TTC549 (cell line): ENCODE results near the gene PHF13.

Experiments used
- FAIRE-seq: peaks from 2 replicates; lab custom pipeline; 2012; peaks lifted over from hg19 to GRCh38; lab: Jason Lieb, UNC

Gene PHF13

DNA sequence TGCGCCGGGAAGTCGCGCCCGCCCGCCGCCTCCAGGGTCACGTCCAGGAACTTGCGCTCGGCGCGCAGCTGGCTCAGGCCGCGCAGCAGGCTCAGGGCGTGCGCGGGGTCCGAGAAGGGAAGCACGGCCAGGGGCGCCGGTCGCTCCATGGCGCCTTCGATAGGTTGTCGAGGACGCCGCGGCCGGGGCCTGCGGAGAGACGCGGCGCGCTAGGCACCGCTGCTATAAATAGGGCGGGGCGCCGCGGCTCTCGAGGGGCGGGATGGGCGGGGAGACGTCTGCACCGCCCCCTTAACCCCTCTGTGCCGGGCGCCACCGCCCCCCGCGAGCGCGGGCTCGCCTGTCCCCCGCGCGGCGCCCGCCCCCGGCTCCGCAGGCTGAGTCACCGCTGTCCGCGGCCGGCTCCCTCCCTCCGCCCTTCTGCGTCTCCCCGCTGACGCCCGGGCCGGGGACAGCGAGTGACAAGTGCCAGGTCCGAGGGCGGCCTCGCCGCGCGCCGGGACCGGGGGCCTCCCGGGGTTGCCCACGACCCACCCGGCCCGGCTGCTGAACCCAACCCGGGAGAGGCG is 10.8 kb upstream of the PHF13 start, which contains the start of gene KLHL21:
Gene KLHL21, minus strand, starts transcription at position 201 of the 569 bp plus-strand sequence. Its CDS starts 52 bp downstream, at position 149.
- FAIRE-seq: no peak

DNA sequence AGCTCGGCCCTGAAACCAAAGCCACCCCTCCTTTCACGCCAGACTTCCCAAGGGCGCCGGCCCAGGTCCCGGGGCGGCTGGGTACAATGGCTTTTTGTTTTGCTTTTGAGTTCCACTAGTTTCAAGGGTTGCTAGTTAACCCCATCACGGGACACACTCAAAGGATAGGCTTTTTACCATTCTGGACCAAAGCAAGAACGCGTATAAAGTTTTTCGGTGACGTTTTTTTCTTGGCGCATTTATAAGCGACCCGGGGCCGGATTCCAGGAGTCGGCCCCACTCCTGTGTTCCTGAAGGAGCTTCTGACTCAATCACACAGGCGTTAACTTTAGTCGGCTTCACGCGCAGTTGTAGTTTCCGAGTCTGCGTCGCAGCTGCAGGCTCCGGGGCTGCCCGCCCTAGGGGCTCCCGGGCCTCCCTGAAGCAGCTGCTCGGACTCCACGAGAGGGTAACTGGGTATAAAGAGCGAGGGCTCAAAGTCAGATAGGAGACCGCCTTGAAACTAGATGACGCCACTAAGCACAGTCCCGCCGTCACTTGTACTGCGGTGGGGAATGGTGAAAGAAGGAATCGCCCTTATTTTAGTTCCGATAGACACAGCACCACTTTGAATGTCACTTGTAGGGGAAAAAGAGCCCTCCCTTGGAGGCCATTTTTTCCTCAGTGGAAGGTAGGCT is 10.2 kb upstream of the PHF13 start:
- no peak for FAIRE-seq

DNA sequence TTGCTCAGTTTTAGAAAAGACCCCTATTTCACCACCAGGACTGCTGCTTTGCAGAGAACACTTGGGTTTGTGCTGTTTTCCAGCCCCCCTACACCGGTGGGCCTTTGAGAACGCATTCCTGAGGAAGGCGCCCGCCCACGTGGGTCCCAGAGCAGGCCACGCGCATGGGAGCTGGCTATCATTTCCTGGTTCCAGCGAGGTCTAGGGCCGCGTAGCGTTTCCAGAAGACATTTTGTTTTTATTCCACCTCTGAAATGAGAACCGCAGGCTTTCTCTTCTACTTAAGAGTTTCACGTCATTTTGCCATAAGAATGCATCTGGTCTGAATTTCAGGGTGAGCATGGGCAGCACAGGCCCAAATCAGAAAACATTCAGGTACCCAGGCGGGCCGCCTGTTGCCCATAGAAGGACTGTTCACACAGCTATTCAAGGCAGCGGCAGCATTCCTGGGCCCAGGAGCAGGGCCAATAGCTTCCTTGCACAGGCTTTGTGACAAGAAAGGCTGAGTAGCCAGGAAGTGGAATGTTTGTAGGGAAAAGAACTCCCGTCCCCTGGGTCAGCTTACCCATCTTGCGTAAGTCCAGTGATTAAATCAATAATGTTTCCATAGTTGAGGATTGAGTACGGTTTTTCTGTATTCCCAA is 9.5 kb upstream of the PHF13 start:
- no peak for FAIRE-seq

DNA sequence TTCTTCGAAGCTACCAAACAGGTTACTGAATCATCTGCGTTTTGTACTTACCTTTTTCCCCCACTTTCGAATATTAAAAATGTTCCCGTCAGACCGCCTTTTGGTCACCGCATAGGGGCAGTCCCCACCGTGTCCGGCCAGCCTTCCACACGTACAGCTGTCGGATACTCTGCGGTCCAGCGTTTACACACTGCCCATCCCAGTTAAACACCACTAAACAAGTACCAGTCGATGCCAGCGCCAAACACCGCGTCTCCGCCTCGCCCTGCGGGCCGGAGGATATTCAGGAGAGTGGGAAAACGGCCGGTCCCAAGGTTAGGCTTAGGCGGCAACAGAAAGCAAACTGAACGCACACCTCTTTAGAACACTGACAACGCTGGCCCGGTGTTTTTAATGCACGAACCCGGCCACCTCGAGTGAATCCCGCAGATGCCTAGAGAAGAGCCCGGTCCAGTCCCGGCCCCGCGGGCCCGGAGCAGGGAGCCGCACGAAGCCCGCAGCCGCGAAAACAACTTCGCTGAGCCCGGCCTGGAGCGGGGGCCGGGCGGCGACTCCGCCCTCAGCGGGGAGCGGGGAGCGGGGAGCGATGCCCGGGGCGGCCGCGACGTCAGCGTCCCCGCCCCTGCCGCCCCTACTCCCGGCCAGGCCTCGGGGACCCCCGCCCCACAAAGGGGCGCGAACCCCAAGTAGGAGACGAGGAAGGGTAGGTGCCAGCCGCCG is 730 bp upstream of the PHF13 start:
- no peak for FAIRE-seq

DNA sequence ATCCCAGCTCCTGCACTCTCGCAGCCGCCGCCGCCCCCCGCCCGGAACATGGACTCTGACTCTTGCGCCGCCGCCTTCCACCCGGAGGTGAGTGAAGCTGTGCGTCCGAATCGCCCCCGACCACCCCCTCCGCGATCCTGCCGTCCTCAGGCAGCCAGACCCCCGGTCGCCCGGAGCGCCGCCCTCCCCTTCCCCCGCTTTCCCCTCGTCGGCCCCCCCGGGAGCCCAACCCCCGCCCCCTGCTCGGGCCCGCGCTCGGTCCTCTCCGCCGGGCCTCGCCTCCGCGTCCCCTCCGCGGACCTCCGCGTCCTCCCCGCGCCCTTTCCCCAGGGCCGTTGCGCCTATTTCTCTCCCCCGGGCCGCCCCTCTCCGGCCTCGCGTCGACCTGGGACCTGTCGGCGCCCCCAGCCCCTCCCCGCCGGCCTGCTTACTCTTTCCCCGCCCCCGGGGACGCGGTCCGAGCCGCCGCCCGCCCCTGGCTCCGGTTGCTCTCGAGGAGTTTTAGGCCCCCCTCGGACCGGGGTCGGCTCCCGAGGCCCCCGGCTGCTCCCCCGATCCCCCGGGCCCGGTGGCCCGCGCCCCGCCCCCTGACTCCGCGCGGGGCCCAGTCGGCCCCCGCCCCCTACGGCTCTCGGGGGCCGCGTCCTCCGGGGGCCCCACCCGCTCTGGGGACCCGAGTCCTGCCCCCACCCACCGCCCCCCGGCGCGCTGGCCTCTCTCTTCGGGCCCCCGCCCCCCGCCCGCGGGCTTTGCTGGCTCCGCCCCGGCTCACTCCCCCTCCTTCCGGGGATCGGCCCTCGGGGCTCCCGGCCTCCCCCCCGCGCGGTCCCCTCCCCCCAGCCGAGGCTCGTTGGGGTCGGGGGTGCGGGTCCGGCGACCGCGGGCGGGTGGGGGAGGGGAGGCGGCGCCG is 743 bp downstream of the PHF13 start:
- FAIRE-seq: no peak

DNA sequence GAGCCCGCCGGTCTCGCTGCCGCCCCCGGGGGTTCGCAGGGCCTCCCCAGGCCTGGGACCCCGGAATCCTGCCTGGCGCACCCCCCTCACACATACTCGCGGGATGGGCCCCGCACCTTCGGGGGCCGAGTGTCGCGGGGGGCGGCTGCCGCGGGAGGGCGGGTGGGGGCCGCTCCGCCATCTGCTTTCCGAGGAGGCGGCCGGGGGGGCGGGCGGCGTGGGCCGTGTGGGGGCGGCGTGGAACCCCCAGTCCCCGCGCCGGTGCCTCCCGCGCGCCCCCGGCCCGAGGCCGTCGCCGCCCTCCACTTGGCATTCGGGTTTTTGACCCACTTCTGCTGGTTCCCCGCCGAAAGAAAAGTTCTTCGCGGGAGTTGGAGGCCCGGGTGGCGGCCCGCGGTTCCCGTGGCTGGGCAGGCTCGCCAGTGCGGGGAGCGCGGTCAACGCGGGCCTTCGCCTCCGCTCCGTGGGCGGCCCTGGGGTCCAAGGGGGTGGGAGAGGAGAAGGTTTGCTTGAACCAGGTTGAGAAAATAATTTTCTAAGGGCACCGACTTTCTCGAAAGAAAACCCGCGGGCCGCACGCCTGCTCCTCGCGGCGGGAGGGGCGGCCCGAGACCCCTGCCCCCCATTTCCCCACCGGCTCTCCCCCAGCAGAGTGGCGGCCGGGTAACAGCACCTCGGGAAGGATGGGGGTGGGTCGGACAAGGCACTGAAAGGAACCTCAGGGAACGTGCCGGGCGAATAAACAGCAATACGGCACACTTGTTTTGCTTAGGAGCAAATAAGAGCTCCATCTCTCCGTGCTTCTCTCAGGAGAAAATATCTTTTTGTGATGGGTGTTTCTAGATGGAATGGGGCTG is 1.6 kb downstream of the PHF13 start:
- no peak for FAIRE-seq

DNA sequence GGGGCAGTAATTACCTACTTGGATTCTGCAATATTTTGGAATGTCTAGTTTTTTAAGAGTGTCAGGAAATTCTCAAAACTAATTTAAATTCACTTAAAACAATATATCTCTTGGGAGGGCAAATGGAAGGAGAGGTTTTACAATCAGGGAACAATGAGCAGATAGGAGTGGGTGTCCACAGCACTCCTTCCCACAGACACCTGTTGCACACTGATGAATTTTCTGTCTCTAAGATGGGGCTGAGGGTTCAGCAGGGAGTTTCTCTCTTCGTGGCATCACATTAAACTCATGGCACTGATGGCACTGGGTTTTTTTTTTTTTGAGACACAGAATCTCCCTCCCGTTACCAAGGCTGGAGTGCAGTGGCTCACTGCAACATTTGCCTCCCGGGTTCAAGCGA is 5.5 kb downstream of the PHF13 start:
- no peak for FAIRE-seq

DNA sequence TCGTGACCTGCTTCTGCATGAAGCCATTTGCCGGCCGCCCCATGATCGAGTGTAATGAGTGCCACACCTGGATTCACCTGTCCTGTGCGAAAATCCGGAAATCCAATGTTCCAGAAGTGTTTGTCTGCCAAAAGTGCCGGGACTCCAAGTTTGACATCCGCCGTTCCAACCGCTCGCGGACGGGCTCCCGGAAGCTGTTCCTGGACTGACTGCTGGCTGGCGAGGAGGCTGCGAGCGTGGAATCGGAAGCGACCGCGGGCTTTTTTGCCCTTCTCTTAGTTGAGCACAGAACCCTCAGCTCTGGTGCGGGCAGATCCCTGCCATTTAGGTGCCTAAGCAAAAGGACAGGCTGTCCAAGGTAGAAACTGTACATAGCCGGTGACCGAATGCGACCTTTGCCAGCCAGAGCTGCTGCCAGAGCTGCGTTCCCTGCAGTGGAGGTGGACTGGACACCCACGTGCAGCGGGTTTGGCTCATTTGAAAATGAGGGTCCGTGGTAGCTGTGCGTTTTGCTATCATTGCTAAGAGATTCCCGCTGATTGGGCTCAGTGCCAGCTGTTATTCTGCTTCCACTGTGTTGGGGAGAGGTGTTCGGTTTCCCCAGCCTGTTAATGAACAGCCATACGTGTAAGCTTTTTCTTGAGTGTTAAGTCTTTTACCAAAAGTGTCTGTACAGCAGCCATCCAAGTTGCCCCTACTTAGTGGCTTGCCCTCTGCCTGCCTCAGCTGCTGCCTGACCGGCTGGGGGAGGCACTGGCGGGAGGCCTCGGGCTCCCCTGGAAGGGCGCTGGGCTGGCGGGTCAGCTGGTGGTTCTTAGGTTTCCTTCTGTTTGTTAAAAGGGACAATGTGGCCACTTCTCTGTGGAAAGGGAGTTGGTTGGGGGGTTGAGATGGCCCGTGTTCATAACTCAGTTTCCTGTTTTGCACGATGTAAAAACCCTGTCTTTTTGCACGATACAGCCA is 8.2 kb downstream of the PHF13 start:
- no peak for FAIRE-seq

DNA sequence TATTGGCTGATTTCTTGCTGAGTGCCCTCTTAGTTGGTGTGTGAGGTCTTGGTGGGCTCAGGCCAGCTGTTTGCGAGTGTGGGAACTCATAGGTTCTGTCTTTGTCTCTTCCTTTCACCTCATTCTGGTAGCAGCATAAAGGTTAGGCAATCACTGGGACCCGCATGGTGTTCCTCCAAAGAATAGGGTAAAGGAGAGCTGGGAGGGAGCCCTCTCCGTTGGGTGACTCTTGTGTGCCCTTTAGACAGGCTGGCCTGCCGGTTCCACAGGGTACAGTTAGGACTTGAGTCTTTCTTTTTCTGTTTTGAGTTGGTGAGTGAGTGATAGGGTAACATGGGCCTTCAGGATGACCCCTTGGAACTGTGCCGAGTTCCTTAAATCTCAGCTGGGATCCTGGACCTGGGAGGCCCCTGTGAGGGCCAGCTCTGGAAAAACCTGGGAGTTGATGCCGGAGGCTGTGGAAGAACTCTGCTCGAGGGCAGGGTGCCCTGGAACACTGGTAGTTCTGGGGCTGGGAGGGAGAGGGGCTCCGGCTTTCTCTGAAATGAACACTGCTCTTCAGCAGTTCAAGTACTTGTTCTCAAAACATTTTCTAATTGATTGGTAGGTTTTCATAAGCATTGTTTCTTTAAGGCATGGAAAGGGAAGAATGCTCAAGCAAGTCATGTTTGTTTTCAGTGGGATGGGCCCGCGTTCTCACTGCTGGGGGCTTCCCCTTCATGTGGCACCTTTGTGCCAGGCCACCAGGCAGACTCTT is 9.0 kb downstream of the PHF13 start:
- no peak for FAIRE-seq

DNA sequence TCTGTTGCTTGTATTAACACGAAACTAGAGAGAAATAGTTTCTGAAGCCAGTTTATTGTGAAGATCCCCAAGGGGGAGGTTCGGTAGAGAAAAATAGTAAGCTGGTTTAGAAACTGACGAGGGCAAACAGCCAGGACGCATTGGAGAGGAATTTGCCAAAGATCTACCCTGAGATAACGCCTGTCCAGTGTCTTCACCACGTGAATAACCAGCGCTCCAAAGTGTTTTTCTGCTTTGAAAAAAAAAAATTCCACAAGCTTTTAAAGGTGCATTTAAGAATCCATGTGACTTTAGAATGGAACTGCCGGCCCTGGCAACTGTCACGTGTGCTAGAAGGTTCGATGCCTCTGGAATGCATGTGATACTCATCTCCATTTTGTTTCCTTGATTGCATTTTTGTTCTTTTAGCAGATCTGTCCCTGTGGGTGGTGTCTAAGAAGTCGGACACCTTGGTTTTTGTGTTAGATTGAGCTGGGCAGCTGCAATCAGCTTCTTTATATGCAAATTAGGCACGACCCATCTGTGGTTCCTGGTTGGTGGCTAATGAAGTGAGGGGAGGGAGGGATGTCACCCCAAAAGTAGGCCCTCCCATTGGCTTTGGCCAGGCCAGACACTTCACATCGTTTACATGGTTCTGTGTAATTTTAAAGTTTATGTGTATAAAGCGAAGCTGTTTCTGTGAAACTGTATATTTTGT is 9.9 kb downstream of the PHF13 start:
- FAIRE-seq: no peak

DNA sequence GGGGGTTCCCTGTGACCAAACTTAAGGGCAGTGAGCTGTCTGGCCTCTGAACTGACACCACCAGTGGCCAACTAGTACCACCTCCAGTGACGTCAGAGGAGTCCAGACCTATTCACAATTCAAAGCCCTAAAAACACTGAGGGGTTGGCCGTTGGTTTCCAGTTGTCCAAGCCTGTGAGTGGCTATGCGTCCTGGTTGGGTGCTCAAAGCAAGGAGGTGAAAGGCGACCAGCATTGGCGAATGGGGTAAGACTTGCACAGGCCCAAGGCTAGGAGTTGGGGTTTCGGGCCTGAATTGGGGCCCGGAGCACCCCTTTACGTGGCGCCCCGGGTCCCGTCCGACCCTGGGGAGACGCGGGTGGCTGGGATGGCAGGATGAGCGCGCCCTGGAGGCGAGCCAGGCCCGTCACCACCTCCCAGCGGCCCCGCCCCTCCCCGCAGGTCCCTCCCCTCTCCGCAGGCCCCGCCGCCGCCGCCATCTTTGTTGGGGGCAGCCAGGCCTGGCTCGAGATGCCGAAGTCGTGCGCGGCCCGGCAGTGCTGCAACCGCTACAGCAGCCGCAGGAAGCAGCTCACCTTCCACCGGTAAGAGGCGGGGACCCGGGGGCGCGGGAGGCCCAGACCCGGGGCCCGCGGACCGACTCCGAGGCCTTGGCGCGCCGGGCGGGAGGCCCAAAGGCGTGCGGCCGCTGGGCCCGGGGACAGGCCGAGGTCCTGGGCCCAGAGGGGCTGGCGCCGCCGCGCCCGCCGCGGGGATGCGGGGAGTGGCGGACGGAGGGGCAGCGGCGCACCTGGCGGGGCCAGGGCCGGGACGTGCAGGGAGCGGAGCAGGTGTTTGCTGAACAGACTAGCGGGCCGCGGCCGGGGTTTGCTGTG is 11.4 kb downstream of the PHF13 start, which contains the start of gene THAP3:
Gene THAP3, plus strand, starts transcription at position 159 of the 874 bp plus-strand sequence. Its CDS starts 351 bp downstream, at position 510.
- no peak for FAIRE-seq

DNA sequence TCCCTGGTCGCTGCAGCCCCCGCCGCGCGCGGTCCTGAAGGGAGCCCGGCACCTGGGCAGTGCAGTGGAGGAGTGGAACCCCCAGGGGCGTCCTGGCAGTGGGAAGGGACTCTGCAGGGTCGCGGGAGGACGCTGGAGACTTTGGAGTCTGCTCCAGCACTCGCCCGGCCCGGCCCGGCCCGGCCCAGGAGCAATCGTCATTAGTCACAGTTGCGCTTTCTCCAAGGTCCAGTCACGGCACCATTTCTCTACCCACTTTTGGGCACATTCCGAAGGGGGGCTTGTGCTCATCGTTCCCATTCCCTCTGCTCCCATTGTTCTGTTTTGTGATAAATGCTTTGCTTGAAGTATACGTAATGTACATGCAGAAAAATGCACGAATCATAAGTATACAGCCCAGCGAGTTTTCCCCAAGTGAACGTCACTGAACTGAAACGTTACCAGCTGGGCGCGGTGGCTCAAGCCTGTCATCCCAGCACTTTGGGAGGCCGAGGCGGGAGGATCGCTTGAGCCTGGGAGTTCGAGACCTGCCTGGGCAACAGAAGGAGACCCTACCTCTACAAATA is 12.1 kb downstream of the PHF13 start:
- no peak for FAIRE-seq

DNA sequence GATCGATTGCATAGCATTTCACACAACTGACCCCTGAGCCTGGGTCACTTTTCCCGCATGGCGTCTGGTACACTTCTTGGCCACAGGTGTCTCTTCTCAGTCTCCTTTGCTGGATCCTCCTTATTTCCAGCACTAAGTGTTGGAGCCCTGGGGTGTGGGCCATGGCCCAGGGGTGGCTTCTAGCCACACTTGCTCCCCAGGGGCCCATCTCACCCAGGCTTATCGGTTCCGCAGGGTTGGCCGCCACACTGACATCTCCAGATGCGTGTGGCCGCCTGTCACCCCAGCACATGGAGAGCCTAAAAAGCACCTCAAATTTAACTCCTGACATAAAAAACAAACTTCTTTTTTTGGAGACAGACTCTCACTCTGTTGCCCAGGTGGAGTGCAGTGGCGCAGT is 13.5 kb downstream of the PHF13 start:
- FAIRE-seq: no peak

DNA sequence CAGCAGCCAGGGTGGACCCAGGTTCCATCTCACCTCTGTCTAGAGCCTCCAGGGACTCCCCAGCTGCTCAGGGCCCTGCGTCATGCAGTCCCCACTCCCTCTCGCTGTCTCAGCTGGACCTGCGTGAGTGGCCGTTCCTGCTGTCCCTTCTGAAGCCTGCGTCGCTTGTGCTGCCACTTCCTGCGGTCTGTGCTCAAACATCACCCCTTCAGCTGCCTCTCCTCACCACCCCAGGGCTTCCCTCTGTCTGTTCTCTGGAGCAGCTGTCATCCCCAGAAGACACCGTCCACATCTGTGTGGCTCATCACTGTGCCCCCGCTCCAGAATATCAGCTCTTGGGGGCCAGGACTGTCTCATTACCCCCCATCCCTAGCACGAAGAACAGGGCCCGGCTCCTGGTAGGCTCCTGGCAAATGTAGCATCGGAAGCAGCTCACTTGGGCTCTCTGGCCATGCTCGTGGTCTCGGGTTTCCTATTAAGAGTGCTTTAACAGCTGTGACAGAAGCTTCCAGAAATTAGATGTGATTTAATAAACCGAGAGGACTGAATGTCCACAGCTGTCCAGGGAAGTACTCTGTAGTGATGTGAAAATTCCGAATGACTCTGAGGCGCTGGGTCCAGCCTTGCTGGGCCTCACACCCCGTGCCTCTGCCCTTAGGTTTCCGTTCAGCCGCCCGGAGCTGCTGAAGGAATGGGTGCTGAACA is 14.5 kb downstream of the PHF13 start:
- no peak for FAIRE-seq

DNA sequence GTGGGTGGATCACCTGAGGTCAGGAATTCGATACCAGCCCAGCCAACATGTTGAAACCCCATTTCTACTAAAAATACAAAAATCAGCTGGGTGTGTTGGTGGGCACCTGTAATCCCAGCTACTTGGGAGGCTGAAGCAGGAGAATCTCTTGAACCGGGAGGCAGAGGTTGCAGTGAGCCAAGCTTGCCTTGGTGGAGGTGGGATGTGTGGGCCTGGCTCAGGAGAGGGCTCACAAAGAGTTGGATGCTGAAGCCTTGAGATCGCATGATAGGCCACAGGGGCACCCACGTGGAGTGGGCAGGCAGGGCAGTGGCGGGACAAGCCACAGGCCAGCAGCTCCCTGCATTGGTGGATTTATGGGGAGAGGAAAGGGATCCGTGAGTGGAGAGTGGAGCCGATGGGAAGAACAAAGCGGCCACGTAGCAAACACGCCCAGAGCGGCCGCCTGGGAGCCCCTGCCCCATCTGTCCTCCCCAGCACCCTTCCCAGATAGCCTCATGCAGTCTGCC is 15.5 kb downstream of the PHF13 start:
- no peak for FAIRE-seq

DNA sequence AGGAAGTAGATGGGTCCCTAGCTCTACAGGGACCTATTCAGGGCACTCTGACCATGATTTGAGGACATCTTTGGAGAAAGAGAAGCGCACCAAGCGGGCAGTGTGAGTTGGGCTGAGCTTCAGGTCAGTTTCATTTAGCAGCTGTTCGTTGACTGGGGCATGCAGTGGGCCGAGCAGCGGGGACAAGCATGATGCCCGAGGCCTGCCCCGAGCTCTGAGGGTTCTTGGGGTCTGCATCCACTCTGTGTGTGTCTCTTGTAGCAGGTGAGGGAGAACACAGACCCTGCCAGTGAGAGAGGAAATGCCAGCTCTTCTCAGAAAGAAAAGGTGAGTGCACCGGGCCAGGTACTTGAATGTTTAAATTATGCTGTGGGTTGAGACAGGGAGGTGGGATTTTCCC is 16.5 kb downstream of the PHF13 start:
- no peak for FAIRE-seq
